Brain pericyte (primary cell): ENCODE data around the gene CCDC167.

Experiments used
- DNase-seq: peaks from one replicate; pipeline ENCODE4 v3.0.0-alpha.2; 2012; ENCODE audit warnings: low read depth, low spot score

CCDC167 gene

GRCh38 chr6:37489697-37490336, 9.9 kb downstream of the CCDC167 start:
- DNase-seq = no peak

DNA sequence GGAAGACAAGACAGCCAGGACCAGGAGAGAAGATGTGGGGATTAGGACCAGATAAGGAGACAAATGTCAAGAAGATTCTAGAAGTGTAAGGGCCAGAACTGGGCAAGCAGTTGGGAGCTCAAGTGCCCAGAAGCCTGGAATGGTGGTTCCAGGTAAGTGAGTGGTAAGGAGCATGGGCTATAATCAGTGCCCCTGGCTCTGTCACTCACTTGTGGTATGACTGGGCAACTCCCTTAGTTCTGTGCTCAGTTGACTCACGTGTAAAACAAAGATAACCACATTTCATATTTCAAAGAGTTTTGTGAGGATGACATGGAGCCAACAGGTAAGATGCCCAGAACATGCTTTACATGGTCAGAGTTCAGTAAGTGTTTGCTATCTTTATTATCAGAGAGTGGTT, 11.2 kb downstream of the CCDC167 start:
- DNase-seq = no peak

DNA sequence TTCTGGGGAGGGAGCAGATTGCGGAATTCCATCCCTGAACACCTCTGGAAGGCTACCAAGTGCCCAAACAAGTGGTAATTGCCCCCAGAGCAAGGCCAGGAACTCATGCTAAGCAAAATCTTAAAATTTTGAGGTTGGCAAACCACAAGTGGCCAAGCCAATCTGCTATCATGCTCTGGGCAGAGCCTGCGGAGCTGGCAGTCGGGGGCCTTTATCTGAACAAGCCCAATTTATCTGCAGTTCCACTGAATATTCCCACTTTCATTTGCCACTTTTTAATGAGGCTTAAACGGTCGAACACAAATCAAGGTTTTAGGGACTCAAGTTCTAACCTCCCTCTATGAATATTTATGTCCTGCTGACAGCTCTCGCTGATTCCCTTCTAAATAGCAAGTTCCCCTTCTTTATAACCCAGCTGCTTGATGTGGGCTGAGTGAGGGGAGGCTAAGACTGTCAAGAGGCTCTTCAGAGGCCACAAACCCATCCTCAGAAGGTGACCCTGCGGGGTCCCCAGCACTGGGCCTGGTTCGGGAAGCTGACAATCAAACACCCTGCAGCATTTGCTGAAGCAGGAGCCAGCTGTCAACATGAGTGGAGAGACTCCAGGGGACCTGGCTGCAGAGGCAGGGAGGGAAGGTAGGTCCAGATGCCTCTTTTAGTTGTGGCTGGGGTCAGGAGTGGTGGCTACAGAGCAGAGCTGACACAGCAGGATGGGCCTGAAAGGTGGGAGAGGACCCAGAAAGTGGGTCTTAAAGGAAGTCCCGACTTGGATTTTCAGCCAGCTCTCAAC, 11.9 kb downstream of the CCDC167 start:
- no peak for DNase-seq

DNA sequence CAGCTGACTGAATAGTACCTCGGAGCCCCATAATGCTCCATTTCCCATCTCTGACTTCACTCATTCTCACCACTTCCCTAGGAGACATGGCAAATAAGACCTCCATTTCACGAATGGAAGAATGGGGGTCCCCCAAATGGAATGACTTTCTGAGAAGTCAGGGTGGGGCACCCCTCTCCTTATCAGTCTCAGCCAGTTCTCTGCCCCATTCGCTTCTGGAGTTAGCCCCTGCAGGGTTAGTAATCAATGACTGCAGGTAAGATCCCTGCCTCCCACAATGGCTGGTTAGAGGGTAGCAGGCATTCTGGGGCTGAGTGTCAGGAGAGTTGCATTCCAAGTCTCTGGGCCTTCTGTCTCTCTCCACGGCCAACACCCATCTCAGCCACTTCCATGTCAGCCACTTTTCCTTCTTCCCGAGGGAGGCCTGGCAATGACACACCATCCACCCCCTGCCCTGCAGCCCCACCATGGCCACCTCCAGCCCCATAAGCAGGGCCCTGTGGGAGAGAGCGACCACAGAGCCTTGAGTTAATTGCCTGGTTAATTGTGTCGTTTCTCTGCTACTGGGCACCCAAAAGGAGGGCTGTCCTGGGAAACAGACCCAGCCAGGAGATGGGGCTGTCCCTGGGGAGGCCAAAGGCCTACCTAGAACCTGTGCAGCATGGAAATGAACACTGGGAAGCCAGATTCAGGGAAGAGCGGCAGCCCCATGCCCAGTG, 13.4 kb downstream of the CCDC167 start:
- no peak for DNase-seq

GRCh38 chr6:37485291-37485702, 14.4 kb downstream of the CCDC167 start:
- no peak for DNase-seq

DNA sequence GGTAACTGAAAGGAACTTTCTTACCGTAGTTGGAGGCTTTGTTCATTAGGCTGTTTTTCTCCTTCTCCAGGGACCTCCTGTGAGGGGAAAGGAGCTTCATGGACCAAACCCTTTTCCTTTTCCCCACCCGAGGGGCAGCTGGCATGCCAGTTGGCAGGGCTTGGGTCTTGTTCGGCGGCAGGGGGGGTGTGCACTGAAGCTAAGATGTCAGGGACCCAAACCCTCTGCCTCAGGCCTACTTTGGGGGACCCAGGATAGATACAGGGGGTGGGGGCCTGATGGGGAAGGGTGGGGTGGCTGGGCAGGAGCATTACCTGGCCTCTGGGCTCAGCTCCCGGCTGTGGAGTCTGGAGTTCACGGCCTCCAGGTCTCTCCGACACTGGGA, 14.9 kb downstream of the CCDC167 start:
- no peak for DNase-seq

GRCh38 chr6:37483917-37484785, 15.5 kb downstream of the CCDC167 start:
- no peak for DNase-seq

DNA sequence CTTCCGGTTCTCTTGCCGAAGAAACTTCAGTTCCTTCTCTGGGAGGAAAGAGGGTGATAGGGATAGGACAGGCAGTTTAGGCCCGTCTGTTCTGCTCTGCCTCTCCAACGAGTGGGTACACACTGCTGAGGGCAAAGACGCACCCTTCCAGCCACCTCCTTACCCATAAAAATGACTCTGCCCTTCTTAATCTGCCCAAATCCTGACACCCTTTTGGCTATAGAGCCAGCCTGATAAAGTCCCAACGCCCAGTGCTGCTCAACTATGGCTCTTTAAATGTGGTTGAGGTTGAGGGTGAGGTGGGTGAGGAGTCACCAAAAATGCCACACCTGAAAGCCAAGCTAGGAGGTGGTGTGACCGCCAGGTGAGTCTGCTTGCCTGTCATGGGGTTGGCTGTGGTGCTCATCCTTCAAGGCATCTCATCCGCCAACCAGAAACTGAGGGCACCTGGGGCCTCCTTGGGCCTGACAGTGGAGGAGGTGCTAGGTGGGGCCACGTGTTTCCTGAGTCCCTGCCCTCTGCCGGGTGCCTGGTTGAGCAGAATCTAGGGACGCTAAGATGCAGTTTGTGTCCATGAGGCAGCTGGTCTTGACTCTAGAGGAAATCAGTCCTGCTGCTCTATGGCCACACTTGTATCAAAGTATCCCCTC, 16.3 kb downstream of the CCDC167 start:
- no peak for DNase-seq

DNA sequence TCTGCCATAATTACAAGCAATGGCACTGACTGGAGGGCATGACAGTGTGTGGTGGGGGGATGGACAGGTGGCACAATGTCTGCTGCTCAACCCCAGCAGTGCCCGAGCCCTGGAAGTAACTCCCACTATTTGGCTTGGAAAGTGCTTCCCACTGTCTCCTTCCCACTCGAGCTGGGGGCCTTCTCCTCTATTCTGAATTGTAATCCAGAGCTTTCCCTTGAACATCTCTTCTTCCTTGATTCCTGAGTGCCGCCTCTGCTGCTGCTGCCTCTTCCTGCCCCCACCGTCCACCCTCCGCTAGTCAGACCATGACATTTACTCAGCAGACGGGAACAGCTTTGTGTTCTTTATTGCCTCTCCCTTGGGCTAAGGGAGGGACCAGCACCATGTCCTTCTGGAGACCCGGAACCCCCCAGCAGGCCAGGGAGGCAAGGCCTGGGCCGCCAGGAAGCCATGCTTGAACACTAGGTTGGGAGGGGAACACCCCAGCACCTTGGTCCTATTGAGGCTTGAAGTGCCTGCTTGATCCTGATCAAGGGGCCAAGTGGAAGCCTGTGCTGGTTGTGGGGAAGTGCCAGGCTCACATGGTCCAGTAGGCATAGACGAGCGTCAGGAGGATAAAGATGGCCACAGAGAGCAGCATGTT, 17.0 kb downstream of the CCDC167 start:
- DNase-seq = no peak

- DNase-seq = no peak
Measured at GRCh38 chr6:37481711-37482605, 17.7 kb downstream of the CCDC167 start.

GRCh38 chr6:37480951-37481534, 18.6 kb downstream of the CCDC167 start:
- DNase-seq = no peak

DNA sequence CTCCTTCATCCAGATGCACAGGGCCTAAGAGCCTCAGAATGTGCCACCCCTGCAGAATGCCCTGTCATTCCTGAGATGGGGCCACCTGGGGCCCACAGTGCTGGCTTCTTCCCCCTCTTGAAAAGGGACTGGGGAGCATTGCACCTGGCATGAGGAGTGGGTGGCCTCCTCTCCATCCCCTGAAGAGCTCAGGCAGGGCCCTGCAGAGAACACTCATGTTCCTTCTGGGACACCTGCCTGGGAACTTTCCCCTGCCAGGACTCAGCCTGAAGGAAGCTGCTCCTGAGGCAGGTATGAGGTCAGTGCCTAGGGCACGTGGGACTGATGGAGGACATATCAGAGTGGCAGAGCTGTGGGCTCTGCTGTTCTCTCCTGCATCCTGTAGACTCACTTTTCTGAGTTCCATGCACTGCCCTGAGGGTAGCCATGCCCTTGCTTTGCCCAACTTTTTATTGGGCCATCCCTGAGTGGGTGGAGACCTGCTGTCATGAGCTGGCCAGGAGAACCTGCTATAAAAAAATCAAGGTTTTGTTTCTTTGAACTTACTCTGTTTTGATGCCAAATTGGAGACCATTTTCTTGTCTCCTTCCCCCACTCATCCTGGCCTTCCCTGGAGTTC, 19.5 kb downstream of the CCDC167 start:
- DNase-seq = no peak

- no peak for DNase-seq
Measured at GRCh38 chr6:37479266-37479854, 20.3 kb downstream of the CCDC167 start.

DNA sequence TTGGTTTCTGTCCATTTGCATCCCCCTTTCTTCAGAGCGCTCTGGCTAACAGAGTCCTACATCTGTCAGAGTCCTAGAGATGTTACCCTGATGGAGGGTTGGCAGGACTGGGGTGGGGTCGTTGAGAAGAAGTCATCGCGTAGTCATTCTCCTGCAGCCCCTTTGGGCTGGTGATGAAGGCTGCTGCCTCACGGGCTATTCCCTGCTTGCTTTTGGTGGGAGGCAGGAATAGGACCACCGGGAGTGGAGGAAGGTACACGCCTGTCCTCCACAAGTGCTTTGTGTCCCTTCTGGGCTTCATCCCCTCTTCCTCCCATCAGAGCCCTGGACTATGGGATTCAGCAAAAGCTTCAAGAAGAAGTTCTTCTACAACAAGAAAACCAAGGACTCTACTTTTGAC, 20.9 kb downstream of the CCDC167 start:
- DNase-seq = no peak

DNA sequence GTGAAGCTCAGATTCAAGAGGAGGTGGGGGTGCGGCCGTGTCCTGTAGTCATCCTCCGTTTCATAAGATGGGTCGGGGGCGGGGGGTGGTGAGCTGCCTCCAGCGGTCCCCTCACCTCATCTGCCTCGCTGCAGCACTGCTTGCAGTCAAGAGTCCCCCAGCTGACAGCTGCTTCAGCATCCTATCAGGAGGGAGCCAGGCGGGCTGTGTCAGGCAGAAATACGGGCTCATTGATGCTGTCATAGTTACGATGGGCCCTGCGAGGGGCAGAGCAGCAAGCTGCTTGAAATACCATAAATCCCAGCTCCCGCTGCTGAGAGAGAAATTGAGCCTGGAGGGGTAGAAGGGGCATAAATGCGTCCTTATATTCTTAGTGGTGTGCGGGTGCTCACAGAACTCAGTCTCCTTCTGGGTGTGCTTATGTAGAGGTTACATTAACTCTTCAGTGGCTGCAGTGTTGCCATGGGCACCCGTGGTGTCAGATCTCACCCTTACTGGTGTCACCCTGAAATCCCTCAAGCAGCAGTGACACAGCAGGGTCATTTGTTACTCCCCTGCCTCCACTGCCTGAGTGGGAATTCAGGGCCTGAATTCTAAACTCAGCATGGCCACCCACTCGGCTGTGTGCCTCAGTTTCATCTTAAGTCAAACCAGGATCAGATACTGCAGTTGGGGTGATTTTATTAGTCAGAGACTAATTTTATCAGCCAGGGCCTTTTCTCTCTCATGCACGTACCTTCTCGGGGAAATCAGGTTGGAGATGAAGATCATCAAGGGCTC, 21.8 kb downstream of the CCDC167 start:
- no peak for DNase-seq

- no peak for DNase-seq
Measured at GRCh38 chr6:37477191-37477590, 22.5 kb downstream of the CCDC167 start.

DNA sequence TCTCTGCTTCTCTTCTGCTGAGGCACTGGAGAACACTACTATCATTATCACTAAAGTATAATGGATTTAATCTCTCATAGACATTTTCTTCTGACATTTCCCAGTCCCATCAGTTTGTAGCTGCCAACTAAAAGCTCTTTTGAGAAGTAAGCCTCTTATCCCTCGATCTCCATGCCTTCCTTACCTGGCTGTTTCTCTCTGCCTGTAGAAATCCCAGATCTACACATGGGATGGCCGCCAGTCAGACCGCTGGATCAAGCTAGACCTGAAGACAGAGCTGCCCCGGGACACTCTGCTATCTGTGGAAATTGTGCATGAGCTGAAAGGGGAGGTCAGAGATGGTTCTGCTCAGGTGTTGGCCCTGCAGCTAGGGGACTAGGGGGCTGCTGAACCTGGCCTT, 25.4 kb downstream of the CCDC167 start:
- no peak for DNase-seq
